ENCODE data around the gene WAS.

WAS gene

DNA sequence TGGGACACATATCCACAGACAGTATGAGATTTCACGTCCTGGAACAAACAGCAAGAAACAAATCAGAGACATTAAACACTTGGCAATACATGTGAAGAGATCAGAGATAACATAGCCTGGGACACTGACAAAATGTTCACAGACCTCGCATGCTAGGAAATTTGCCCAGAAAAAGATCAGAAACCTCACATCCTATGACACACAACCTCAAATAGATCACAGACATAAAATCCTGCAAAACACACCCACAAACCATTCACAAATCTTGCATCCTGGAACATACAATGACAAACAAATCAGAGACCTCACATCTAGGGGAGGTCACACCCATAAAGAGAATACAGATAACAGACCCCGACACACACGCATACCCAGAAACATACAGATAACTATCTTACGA lies 31.0 kb downstream of the WAS start:
- DNase-seq (ENCODE audit: low read depth, low spot score), result no peak
- no peak overlapping the region for H3K4me3 ChIP-seq
- H3K36me3 ChIP-seq (ENCODE audit: insufficient read depth, low read length), result no peaks in the 10 kb centered on the region
- no peak overlapping the region for H3K9ac ChIP-seq (ENCODE audit: insufficient read length)
- TF ChIP-seq EZH2 (IDR thresholded peaks at IDR 0.05), result no peak
- TF ChIP-seq FOXP2 (optimal IDR thresholded peaks at IDR 0.05; ENCODE audit: control extremely low read depth, extremely low read length, insufficient read depth), result no peak
- no peak for TF ChIP-seq POLR2AphosphoS5 (IDR thresholded peaks at IDR 0.05; ENCODE audit: borderline replicate concordance, low read depth, low read length)
- no peak overlapping the region for H3K27ac ChIP-seq
- no peaks in the 10 kb centered on the region for H3K9me3 ChIP-seq (ENCODE audit: low read depth, low read length)

DNA sequence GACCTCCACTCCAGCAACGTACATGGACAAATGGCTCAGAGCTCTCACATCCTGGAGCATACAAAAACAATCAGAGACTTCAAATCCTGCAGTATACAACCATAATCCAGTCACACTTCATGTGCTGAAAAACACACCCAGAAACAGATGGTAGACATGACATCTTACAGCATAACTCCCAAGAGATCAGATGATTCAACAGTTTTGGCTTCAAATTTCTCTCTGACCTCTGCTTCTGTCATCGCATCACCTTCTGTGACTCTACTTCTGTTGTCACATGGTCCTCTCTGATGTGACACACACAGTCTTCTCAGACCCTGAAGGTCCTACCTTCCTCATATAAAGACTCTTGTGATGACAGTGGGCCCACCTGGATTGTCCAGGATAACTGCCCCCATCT lies 31.5 kb downstream of the WAS start:
- TF ChIP-seq POLR2AphosphoS5 (IDR thresholded peaks at IDR 0.05; ENCODE audit: borderline replicate concordance, low read depth, low read length) (no peak), EZH2 (IDR thresholded peaks at IDR 0.05) (no peak), FOXP2 (optimal IDR thresholded peaks at IDR 0.05; ENCODE audit: control extremely low read depth, extremely low read length, insufficient read depth) (no peak)
- DNase-seq (ENCODE audit: low read depth, low spot score), result no peak
- Histone ChIP-seq H3K9ac (ENCODE audit: insufficient read length) (no peak overlapping the region), H3K27ac (no peak overlapping the region), H3K9me3 (ENCODE audit: low read depth, low read length) (no peaks in the 10 kb centered on the region), H3K4me3 (no peak overlapping the region), H3K36me3 (ENCODE audit: insufficient read depth, low read length) (no peaks in the 10 kb centered on the region)

DNA sequence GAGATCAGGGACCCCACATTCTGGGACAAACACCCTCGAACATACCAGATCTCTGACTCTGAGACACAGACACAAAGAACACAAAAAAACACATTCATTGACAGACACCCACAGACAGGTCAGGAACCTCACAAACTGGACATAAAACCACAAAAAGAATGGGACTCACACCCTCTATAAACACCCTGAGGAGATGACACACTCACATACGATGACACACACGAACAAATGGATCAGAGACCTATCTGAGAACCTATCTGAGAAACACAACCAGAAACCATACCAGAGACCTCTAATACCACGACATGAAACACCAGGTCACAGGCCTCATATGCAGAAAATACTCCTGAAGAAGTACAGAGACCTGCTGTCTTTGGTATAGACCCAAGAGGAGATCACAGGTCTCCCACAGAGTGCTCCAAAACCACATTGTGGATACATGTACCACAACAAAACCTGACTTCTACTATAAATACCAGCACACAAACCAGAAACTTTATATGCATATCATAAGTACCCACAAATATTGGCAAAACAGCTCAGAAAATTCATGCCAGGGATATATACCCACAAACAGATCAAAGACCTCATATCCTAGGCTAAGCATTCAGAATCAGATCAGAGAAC lies 32.4 kb downstream of the WAS start:
- H3K4me3 ChIP-seq, result no peak overlapping the region
- DNase-seq (ENCODE audit: low read depth, low spot score), result no peak
- no peak overlapping the region for H3K27ac ChIP-seq
- no peaks in the 10 kb centered on the region for H3K9me3 ChIP-seq (ENCODE audit: low read depth, low read length)
- H3K36me3 ChIP-seq (ENCODE audit: insufficient read depth, low read length), result no peaks in the 10 kb centered on the region
- H3K9ac ChIP-seq (ENCODE audit: insufficient read length), result no peak overlapping the region
- TF ChIP-seq EZH2 (IDR thresholded peaks at IDR 0.05), result no peak
- no peak for TF ChIP-seq FOXP2 (optimal IDR thresholded peaks at IDR 0.05; ENCODE audit: control extremely low read depth, extremely low read length, insufficient read depth)
- no peak for TF ChIP-seq POLR2AphosphoS5 (IDR thresholded peaks at IDR 0.05; ENCODE audit: borderline replicate concordance, low read depth, low read length)

DNA sequence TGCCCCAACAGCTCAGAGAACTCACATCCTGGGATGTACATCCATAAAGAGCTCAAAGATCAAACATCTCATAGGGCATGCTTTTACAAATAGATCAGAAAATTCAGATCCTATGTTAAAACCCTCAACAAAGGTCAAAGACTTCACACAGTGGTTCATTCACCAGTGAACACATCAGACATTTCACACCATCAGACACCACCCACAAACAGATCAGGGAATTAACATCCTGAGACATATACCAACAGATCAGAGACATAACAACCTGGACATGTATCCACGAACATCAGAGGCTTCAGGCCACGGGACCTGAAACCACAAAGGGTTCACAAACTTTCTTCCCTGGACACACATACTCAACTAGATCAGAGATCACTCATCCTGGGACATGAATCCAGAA lies 36.4 kb downstream of the WAS start:
- no peaks in the 10 kb centered on the region for H3K9me3 ChIP-seq (ENCODE audit: low read depth, low read length)
- DNase-seq (ENCODE audit: low read depth, low spot score), result no peak
- no peak overlapping the region for H3K4me3 ChIP-seq
- no peak overlapping the region for H3K9ac ChIP-seq (ENCODE audit: insufficient read length)
- TF ChIP-seq POLR2AphosphoS5 (IDR thresholded peaks at IDR 0.05; ENCODE audit: borderline replicate concordance, low read depth, low read length), result no peak
- no peak for TF ChIP-seq FOXP2 (optimal IDR thresholded peaks at IDR 0.05; ENCODE audit: control extremely low read depth, extremely low read length, insufficient read depth)
- no peak for TF ChIP-seq EZH2 (IDR thresholded peaks at IDR 0.05)
- no peaks in the 10 kb centered on the region for H3K36me3 ChIP-seq (ENCODE audit: insufficient read depth, low read length)
- H3K27ac ChIP-seq, result no peak overlapping the region

DNA sequence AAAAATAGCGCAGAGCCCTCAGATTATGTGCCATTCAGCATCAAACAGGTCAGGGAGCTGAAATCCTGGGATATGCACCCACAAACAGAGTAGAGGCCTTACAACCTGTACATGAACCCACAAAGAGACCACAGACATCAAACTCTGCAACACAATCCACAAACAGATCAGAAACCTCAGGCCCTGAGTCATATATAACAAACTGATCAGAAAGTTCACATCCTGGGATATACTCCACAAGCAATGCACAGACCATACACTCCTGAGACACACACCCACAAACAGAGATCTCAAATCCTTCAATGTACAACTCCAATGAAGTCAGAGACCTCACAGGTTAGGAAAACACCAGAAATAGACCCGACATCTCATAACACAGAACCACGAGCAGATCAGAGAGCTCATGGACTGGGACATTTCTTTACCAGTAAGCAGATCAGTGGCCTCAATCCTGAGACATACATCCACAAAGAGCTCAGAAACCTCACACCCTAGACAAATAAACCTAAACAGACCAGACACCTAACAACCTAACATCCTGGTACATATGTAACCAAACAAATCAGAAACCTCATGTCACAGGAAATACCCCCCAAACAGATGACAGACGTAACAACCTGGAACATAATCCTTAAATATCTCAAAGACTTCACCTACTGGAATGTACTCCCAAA lies 37.1 kb downstream of the WAS start:
- no peak for DNase-seq (ENCODE audit: low read depth, low spot score)
- no peak overlapping the region for H3K4me3 ChIP-seq
- no peaks in the 10 kb centered on the region for H3K9me3 ChIP-seq (ENCODE audit: low read depth, low read length)
- no peak overlapping the region for H3K9ac ChIP-seq (ENCODE audit: insufficient read length)
- H3K27ac ChIP-seq, result no peak overlapping the region
- no peaks in the 10 kb centered on the region for H3K36me3 ChIP-seq (ENCODE audit: insufficient read depth, low read length)
- no peak for TF ChIP-seq POLR2AphosphoS5 (IDR thresholded peaks at IDR 0.05; ENCODE audit: borderline replicate concordance, low read depth, low read length)
- no peak for TF ChIP-seq FOXP2 (optimal IDR thresholded peaks at IDR 0.05; ENCODE audit: control extremely low read depth, extremely low read length, insufficient read depth)
- no peak for TF ChIP-seq EZH2 (IDR thresholded peaks at IDR 0.05)

DNA sequence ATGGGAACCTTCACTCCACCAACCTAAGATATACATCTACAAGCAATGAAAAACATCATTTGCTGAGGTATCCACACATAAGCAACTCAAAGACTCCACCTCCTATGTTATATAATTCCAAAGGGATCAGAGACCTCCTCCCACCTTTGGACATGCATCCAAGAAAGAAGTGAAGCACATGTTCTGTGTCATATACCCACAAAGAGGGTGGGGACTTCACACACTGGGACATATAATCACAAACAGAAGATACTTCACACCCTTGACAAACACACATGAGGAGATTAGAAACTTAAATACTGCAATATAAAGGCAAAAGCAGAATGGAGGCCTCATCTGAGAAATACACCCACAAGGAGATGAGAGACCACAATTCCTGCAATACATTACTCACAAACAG lies 38.3 kb downstream of the WAS start:
- TF ChIP-seq POLR2AphosphoS5 (IDR thresholded peaks at IDR 0.05; ENCODE audit: borderline replicate concordance, low read depth, low read length), result no peak
- TF ChIP-seq EZH2 (IDR thresholded peaks at IDR 0.05), result no peak
- no peak for TF ChIP-seq FOXP2 (optimal IDR thresholded peaks at IDR 0.05; ENCODE audit: control extremely low read depth, extremely low read length, insufficient read depth)
- H3K9ac ChIP-seq (ENCODE audit: insufficient read length), result no peak overlapping the region
- no peak for DNase-seq (ENCODE audit: low read depth, low spot score)
- no peak overlapping the region for H3K27ac ChIP-seq
- H3K4me3 ChIP-seq, result no peak overlapping the region
- no peaks in the 10 kb centered on the region for H3K36me3 ChIP-seq (ENCODE audit: insufficient read depth, low read length)
- no peaks in the 10 kb centered on the region for H3K9me3 ChIP-seq (ENCODE audit: low read depth, low read length)

DNA sequence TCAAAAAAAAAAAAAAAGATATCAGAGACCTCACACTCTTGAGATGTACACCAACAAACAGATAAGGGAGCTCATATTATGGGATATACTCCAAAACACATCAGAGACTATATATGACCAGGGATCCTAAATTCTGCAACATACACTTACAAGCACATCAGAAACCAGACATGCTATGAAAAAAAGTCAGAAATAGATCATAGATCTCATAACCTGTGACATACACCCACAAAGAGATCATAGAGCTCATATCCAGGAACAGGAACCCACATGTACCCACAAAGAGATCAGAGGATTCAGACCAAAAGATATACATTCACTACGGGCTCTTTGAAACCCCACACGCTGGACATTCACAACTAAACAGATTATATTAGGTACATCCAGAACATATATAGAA lies 43.0 kb downstream of the WAS start:
- DNase-seq (ENCODE audit: low read depth, low spot score), result no peak
- Histone ChIP-seq H3K36me3 (ENCODE audit: insufficient read depth, low read length) (no peaks in the 10 kb centered on the region), H3K27ac (no peak overlapping the region), H3K4me3 (no peak overlapping the region), H3K9ac (ENCODE audit: insufficient read length) (no peak overlapping the region), H3K9me3 (ENCODE audit: low read depth, low read length) (no peaks in the 10 kb centered on the region)
- TF ChIP-seq POLR2AphosphoS5 (IDR thresholded peaks at IDR 0.05; ENCODE audit: borderline replicate concordance, low read depth, low read length), result no peak
- TF ChIP-seq EZH2 (IDR thresholded peaks at IDR 0.05), result no peak
- TF ChIP-seq FOXP2 (optimal IDR thresholded peaks at IDR 0.05; ENCODE audit: control extremely low read depth, extremely low read length, insufficient read depth), result no peak

DNA sequence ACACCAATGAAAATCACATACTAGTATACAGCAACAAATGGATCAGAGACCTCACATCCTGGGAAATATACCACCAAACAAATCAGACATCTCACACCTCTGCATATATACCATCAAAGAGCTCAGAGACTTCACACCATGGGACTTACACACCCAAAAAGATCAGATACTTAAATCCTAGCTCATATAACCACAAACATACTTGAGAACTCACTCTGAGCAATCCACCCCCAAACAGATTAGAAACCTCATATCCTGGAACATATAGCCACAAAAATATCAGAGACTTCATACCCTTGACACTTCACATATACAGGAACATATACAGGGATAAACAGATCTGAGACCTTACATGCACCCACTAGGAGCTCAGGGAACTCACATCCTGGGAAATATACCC lies 45.1 kb downstream of the WAS start:
- no peaks in the 10 kb centered on the region for H3K9me3 ChIP-seq (ENCODE audit: low read depth, low read length)
- no peak for DNase-seq (ENCODE audit: low read depth, low spot score)
- H3K4me3 ChIP-seq, result no peak overlapping the region
- H3K27ac ChIP-seq, result no peak overlapping the region
- no peaks in the 10 kb centered on the region for H3K36me3 ChIP-seq (ENCODE audit: insufficient read depth, low read length)
- no peak overlapping the region for H3K9ac ChIP-seq (ENCODE audit: insufficient read length)
- TF ChIP-seq EZH2 (IDR thresholded peaks at IDR 0.05) (no peak), POLR2AphosphoS5 (IDR thresholded peaks at IDR 0.05; ENCODE audit: borderline replicate concordance, low read depth, low read length) (no peak), FOXP2 (optimal IDR thresholded peaks at IDR 0.05; ENCODE audit: control extremely low read depth, extremely low read length, insufficient read depth) (no peak)
